Tibial nerve (tissue), 4 donors: Measurements from ENCODE around the gene BCL7C. TPM values are rescaled to one million over a fixed set of nuclear protein-coding genes. Genes with fewer than 3 reads are reported as not detected.
A peak's percentile ranks its signal among the peaks of the same experiment; 100 is the strongest.

ENCODE experiments used
- DNase-seq, 2 donors: peaks; one replicate each; pipeline ENCODE4 v3.0.0-alpha.2; 2019; ENCODE audit warnings: low spot score in 2 of 2
- H3K27ac ChIP-seq, 4 donors: fragments of 200-600 bp; sonication (generic) in 3 of 4; one replicate each; pipeline ENCODE4 v1.5.1; 2017 to 2019; ENCODE audit warnings: mild to moderate bottlenecking in 1 of 4
- H3K27me3 ChIP-seq, 2 donors: fragments of 200-600 bp; sonication (generic) in 1 of 2; one replicate each; pipeline versions ENCODE4 v1.5.1 to v1.6.0; 2017 to 2019
- H3K36me3 ChIP-seq, 3 donors: fragments of 200-600 bp; sonication (generic); one replicate each; pipeline ENCODE4 v1.5.1; 2018 to 2019
- H3K4me1 ChIP-seq, 4 donors: fragments of 200-600 bp; sonication (generic) in 3 of 4; one replicate each; pipeline ENCODE4 v1.5.1; 2017 to 2019
- H3K4me3 ChIP-seq, 4 donors: fragments of 200-600 bp; sonication (generic) in 3 of 4; one replicate each; pipeline ENCODE4 v1.5.1; 2017 to 2019; ENCODE audit warnings: mild to moderate bottlenecking in 1 of 4, moderate library complexity in 1 of 4
- H3K9me3 ChIP-seq, 4 donors: fragments of 200-600 bp; sonication (generic) in 3 of 4; one replicate each; pipeline ENCODE4 v1.5.1; 2017 to 2019
- EP300 ChIP-seq, 2 donors: sonication (generic); formaldehyde crosslinking; IDR thresholded peaks; one replicate each; pipeline ENCODE4 v1.6.1; 2017; ENCODE audit warnings: antibody characterized with exemption in 2 of 2, mild to moderate bottlenecking in 1 of 2
- POLR2A ChIP-seq, 2 donors: fragments of 450-650 bp; IDR thresholded peaks; one replicate each; pipeline ENCODE4 v1.6.1; 2017; ENCODE audit warnings: antibody characterized with exemption in 2 of 2, mild to moderate bottlenecking in 2 of 2, moderate library complexity in 2 of 2
- WGBS, 2 donors: methylation state at CpG; one replicate each; pipeline ENCODE4 v1.1.5; 2018; 5-methylcytosine and 5-hydroxymethylcytosine counted together
- total RNA-seq, 4 donors: library from RNA; depleted of rRNA; stranded (reverse); fragments of >200 nt; gene quantifications; one replicate each; pipeline ENCODE4 v1.1.0, GENCODE V29; 2016
- TF ChIP-seq, protein P1 (sequence below), 5 experiments: fragments of 200-600 bp in 3 of 5; fragments of 450-650 bp in 2 of 5; sonication (generic) in 3 of 5; IDR thresholded peaks; one replicate each; pipeline ENCODE4 v1.5.1; 2016 to 2019; ENCODE audit warnings: antibody characterized with exemption in 5 of 5, mild to moderate bottlenecking in 3 of 5, moderate library complexity in 2 of 5

Gene BCL7C
- total RNA-seq, 4 donors from 2014 or later = 42.9 to 54.0 (median 48.2) TPM

DNA sequence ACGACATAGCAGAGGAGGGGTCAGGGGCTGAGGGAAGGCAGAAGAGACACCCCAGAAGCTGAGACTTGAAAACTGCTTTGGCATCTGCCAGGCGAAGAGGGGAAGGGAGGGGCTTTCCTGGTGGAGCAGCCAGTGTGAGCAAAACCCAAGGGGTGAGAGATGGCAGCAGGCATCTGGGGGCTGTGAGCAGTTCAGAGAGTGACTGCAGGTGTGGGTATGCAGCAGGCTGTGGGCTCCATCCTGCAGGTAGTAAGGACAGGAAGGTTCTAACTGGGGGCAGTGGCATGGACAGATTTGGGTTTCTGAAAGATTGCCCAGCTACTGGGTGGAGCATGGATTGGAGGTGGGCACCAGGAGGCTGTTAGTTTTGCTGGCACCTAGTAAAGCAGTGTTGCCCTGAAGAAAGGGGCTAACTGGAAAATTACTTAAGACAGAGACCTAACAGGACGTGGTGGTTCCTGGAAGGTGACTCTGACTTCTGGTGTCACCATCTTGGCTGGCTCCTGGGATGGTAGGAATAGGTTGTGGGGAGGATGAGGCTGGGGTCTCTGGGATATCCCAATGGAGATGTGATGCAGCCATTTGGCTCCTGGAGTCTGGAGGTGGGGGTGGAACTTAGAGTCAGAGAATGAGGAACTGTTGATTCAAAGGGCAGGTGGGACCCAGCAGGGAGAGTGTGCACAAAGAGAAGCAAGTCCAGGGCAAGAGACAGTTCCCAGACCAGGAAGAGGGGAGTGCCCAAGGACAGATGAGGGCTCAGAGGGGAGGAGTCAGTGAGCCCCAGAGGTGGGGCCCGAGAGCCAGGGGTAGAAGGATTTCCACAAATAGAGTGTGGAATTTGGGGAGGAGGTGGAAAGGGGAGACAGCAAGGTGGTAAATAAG, 11.2 kb downstream of the BCL7C start:
- H3K4me3 ChIP-seq = no peak overlapping the region

DNA sequence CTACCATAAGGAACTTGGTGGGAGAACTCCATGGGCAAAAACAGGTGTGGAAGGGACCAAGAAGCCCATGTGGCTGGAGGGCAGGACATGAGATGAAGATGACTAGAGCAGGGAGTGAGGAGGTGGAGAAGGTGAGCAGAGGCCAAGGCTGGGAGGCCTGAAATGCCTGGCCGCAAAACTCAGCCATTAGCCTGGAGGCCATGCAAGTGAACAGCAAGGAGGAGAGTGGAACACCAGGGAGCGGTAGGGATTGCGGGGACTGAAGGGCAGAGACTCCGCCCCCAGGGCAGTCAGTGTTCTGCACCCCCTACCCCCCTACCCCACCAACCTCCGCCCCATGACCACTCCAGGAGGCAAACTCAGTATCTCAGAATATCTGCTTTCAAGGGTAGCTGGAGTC, 17.0 kb downstream of the BCL7C start:
- no peaks in the 10 kb centered on the region for H3K9me3 ChIP-seq
- H3K4me3 ChIP-seq = peak overlapping the region in 2 of 4 donors; percentile 76 to 78
- H3K27ac ChIP-seq = peak overlapping the region in 3 of 4 donors; percentile 84 to 92 (median 91)
- no peaks in the 10 kb centered on the region for H3K27me3 ChIP-seq
- no peak for DNase-seq
- no peak for TF ChIP-seq EP300 (IDR thresholded peaks at IDR 0.05)
- TF ChIP-seq, protein P1, sequence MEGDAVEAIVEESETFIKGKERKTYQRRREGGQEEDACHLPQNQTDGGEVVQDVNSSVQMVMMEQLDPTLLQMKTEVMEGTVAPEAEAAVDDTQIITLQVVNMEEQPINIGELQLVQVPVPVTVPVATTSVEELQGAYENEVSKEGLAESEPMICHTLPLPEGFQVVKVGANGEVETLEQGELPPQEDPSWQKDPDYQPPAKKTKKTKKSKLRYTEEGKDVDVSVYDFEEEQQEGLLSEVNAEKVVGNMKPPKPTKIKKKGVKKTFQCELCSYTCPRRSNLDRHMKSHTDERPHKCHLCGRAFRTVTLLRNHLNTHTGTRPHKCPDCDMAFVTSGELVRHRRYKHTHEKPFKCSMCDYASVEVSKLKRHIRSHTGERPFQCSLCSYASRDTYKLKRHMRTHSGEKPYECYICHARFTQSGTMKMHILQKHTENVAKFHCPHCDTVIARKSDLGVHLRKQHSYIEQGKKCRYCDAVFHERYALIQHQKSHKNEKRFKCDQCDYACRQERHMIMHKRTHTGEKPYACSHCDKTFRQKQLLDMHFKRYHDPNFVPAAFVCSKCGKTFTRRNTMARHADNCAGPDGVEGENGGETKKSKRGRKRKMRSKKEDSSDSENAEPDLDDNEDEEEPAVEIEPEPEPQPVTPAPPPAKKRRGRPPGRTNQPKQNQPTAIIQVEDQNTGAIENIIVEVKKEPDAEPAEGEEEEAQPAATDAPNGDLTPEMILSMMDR (IDR thresholded peaks at IDR 0.05) = no peak
- TF ChIP-seq POLR2A (IDR thresholded peaks at IDR 0.05) = no peak
- peaks cover 0 to 29% (median 0%) of the 10 kb centered on the region in 3 donors for H3K36me3 ChIP-seq
- H3K4me1 ChIP-seq = peaks cover 0 to 38% (median 20%) of the 10 kb centered on the region in 4 donors
- WGBS, 2 donors = 74 to 77% methylated on average over 5 of the region's 5 CpGs

More for the DNA sequence above, 11.2 kb downstream of the BCL7C start:
- DNase-seq = no peak
- peaks cover 0 to 70% (median 0%) of the 10 kb centered on the region in 3 donors for H3K36me3 ChIP-seq
- H3K9me3 ChIP-seq = no peaks in the 10 kb centered on the region
- TF ChIP-seq POLR2A (IDR thresholded peaks at IDR 0.05) (no peak), EP300 (IDR thresholded peaks at IDR 0.05) (no peak)
- TF ChIP-seq, protein P1 (IDR thresholded peaks at IDR 0.05) = no peak
- peaks cover 0 to 17% (median 0%) of the 10 kb centered on the region in 4 donors for H3K4me1 ChIP-seq
- no peak overlapping the region for H3K27ac ChIP-seq
- 56 to 68% methylated on average over 4 of the region's 4 CpGs for WGBS, 2 donors
- no peaks in the 10 kb centered on the region for H3K27me3 ChIP-seq

DNA sequence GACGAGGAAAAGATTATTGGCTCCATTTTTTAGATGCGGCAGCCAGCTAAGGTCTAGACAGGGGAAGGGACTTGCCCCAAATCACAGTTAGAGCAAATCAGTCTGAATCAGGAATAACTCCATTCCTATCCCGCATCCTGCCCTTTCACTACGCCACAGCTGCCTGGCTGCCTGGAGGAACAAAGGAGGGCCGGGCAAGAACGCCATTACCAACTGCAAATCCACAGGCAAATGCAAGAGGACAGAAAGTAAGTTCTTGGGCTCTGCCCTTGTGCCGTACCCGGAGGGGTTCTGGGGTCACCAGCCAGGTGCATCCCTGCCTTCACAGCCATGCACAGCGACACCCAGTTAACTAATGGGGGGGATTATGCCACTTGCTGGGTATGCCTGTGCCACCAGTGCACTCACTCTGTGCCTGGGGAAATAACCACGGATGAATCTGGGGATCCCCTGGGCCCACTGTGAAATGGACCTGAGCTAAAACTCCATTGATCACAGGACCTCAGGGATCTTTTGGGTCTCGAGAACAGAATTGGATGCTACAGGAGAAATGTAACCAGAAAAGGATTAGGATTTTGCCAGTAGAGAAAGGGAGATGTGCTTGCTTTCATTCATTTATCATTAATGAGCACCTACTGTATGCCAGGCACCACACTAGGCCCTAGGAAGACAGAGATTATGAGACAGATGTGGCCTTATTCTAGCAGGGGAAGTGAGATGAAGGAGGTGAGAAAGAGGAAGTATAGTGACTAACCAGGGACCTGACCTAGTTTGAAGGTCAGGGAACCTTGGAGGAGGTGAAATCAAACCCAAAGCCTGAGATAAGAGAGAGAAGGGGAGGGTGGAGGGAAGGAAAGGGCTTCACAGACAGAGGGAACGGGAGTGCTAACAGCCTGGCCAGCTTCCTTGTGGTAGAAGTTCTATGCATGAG, 17.7 kb downstream of the BCL7C start:
- Histone ChIP-seq H3K36me3 (peaks cover 0 to 29% (median 0%) of the 10 kb centered on the region in 3 donors), H3K27ac (peak overlapping the region; percentile 10 to 92 (median 88)), H3K27me3 (no peaks in the 10 kb centered on the region), H3K4me1 (peaks cover 0 to 33% (median 20%) of the 10 kb centered on the region in 4 donors), H3K9me3 (no peaks in the 10 kb centered on the region), H3K4me3 (peak overlapping the region; percentile 57 to 97 (median 77))
- WGBS, 2 donors = 4 to 11% methylated on average over 12 of the region's 12 CpGs
- no peak for TF ChIP-seq EP300 (IDR thresholded peaks at IDR 0.05)
- no peak for TF ChIP-seq POLR2A (IDR thresholded peaks at IDR 0.05)
- TF ChIP-seq, protein P1 (IDR thresholded peaks at IDR 0.05) = no peak
- no peak for DNase-seq

DNA sequence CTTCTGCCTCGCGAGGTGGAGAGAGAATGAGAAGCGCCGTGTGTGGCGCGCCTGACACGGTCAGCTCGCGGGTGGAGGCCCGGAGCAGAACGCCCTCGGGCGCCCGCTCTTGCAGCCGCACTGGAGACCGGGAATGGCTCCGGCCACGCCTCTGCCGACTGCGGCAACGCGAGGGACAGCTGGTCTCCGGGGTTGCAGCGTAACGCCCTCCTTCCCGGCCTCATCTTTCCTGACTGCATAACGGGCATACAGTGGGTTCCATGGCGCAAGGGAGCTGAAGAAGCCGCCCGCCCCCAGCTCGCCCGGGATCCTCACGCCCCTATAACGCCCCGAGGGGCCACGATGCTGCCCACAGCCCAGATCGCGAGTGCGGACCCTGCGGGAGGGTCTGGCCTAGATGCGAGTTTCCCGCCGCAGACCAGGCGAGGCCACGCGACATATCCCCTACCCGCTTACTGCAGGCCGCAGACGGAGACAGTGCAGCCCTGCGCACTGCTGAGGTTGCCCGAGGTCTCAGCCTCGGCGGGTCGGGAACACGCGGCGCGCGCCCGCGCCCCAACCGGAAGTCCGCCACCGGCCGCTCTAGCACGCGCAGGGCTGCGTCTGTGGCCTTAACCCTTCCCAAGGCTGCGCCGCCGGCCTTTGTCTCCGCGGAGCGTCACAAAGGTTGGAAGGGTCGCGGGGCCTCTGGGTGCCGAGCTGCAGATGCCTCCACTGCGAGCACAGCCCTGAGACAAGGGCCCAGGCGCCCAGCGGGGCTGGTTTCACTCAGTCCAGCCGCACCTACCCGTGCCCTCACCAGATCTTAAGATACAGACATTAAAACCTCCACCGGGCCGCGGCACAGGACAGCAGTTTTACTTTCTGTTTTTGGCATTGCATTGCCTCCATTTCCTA, 18.8 kb downstream of the BCL7C start:
- 0 to 1% methylated on average over 68 to 73 of the region's 85 CpGs for WGBS, 2 donors
- Histone ChIP-seq H3K36me3 (peaks cover 0 to 21% (median 0%) of the 10 kb centered on the region in 3 donors), H3K4me1 (peaks cover 0 to 33% (median 20%) of the 10 kb centered on the region in 4 donors), H3K27ac (peak overlapping the region; percentile 10 to 92 (median 88)), H3K9me3 (no peaks in the 10 kb centered on the region), H3K27me3 (no peaks in the 10 kb centered on the region), H3K4me3 (peak overlapping the region; percentile 57 to 97 (median 77))
- TF ChIP-seq, protein P1 (IDR thresholded peaks at IDR 0.05) = peak in 1 of 5 experiments; percentile 33
- TF ChIP-seq EP300 (IDR thresholded peaks at IDR 0.05) = peak; percentile 52 to 91
- peak; percentile 20 to 81 for TF ChIP-seq POLR2A (IDR thresholded peaks at IDR 0.05)
- DNase-seq = peak; percentile 73 to 76
